Lower leg skin (tissue), 3 donors: ENCODE measurements around the gene ZNF24.

Source experiments
- POLR2A ChIP-seq, 2 donors: fragments of 450-650 bp; IDR thresholded peaks; one replicate each; pipeline ENCODE4 v1.6.1; 2016 to 2017; ENCODE audit warnings: antibody characterized with exemption in 2 of 2, mild to moderate bottlenecking in 1 of 2, moderate library complexity in 1 of 2
- TF ChIP-seq, protein P1 (sequence below), 3 donors: fragments of 450-650 bp; IDR thresholded peaks; one replicate each; pipeline ENCODE4 v1.5.1; 2016; ENCODE audit warnings: antibody characterized with exemption in 3 of 3, mild to moderate bottlenecking in 3 of 3, moderate library complexity in 2 of 3

- TF ChIP-seq, protein P1, sequence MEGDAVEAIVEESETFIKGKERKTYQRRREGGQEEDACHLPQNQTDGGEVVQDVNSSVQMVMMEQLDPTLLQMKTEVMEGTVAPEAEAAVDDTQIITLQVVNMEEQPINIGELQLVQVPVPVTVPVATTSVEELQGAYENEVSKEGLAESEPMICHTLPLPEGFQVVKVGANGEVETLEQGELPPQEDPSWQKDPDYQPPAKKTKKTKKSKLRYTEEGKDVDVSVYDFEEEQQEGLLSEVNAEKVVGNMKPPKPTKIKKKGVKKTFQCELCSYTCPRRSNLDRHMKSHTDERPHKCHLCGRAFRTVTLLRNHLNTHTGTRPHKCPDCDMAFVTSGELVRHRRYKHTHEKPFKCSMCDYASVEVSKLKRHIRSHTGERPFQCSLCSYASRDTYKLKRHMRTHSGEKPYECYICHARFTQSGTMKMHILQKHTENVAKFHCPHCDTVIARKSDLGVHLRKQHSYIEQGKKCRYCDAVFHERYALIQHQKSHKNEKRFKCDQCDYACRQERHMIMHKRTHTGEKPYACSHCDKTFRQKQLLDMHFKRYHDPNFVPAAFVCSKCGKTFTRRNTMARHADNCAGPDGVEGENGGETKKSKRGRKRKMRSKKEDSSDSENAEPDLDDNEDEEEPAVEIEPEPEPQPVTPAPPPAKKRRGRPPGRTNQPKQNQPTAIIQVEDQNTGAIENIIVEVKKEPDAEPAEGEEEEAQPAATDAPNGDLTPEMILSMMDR (IDR thresholded peaks at IDR 0.05) = no peak
- no peak for TF ChIP-seq POLR2A (IDR thresholded peaks at IDR 0.05)
Measured at GRCh38 chr18:35392375-35392774, 48.2 kb upstream of the ZNF24 start.
